ENCODE results near the gene IL1R2. TPM values are rescaled to one million over a fixed set of nuclear protein-coding genes. Genes with fewer than 3 reads are reported as not detected.

Gene IL1R2
- total and polyA plus RNA-seq, 2 donors (not counting 1 experiment from before 2014, with no cell fraction given): 0.17 to 0.20 TPM

DNA sequence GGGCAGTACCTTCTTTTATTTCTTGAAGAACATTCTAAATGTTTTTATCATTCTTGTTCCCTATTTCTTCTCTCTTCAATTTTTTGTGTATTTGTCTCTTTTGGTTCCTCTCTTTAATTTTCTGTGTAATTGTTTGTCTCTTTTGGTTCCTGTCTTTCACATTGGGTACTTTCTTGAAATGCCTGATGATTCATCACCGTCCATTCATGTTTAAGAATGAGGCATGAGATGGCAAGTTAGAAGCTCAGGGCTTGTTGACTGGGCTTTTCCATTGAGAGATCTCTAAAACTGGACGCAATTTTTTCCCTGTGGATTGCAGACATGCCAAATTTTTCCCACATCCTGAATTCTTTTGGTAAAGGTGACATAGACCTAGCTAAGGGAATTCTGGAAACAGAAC is 33.7 kb upstream of the IL1R2 start:
- no peak overlapping the region for H3K4me3 ChIP-seq (replicated peaks in 1 of 4; ENCODE audit: control extremely low read depth in 1 of 4, insufficient read depth in 1 of 4, low read depth in 3 of 4, low read length in 4 of 4)
- H3K9me3 ChIP-seq (ENCODE audit: control insufficient read depth, insufficient read depth, low read depth, low read length): no peaks in the 10 kb centered on the region
- no peaks in the 10 kb centered on the region for H3K27me3 ChIP-seq (ENCODE audit: control insufficient read depth, insufficient read depth, low read length)
- H3K9ac ChIP-seq (ENCODE audit: insufficient read depth, low read length): no peak overlapping the region
- TF ChIP-seq, protein P1, sequence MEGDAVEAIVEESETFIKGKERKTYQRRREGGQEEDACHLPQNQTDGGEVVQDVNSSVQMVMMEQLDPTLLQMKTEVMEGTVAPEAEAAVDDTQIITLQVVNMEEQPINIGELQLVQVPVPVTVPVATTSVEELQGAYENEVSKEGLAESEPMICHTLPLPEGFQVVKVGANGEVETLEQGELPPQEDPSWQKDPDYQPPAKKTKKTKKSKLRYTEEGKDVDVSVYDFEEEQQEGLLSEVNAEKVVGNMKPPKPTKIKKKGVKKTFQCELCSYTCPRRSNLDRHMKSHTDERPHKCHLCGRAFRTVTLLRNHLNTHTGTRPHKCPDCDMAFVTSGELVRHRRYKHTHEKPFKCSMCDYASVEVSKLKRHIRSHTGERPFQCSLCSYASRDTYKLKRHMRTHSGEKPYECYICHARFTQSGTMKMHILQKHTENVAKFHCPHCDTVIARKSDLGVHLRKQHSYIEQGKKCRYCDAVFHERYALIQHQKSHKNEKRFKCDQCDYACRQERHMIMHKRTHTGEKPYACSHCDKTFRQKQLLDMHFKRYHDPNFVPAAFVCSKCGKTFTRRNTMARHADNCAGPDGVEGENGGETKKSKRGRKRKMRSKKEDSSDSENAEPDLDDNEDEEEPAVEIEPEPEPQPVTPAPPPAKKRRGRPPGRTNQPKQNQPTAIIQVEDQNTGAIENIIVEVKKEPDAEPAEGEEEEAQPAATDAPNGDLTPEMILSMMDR (conservative IDR thresholded peaks at IDR 0.05 in 1 of 2, IDR thresholded peaks at IDR 0.05 in 1 of 2; ENCODE audit: low read depth in 1 of 2, low read length in 2 of 2): no peak
- H3K79me2 ChIP-seq (ENCODE audit: control insufficient read depth, insufficient read depth, low read length): no peaks in the 10 kb centered on the region
- H3K4me1 ChIP-seq (ENCODE audit: control insufficient read depth, extremely low read depth, insufficient read depth, low read length): peaks cover 8% of the 10 kb centered on the region
- H2AFZ ChIP-seq (ENCODE audit: low read length): no peak overlapping the region
- peak; percentile 28 to 33 for DNase-seq (ENCODE audit: low read depth in 2 of 2)
- no peaks in the 10 kb centered on the region for H4K20me1 ChIP-seq (ENCODE audit: control insufficient read depth, extremely low read depth, insufficient read depth, low read length)
- H3K27ac ChIP-seq (ENCODE audit: insufficient read depth, low read length): no peak overlapping the region
- H3K36me3 ChIP-seq (ENCODE audit: control insufficient read depth, insufficient read depth, low read length): no peaks in the 10 kb centered on the region
- no peak overlapping the region for H3K4me2 ChIP-seq (ENCODE audit: extremely low read depth, insufficient read depth, low read length)

DNA sequence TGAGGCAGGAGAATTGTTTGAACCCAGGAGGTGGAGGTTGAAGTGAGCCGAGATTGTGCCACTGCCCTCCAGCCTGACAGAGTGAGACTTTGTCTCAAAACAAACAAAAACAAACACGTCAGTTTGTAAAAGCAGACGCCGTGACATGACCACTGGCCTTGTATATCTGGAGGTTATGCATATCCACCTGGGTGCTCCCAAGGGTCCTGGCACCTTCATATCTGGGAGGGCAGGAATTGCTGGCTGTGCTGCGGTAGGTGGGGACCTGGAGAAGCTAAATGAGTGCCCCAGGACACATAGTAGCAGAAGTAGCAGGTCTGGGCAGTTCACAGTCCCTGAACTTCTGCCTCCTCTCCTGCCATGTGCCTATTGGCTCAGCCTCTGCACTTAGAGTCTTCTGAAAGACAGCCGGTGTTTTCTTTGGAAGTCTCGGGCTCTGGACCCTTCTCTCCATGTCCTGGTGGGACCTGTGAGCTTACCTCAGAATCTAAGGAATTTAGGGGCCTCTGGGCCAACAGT is 30.9 kb upstream of the IL1R2 start:
- H3K9me3 ChIP-seq (ENCODE audit: control insufficient read depth, insufficient read depth, low read depth, low read length): no peaks in the 10 kb centered on the region
- DNase-seq (ENCODE audit: low read depth in 2 of 2): no peak
- no peak overlapping the region for H2AFZ ChIP-seq (ENCODE audit: low read length)
- peaks cover 8% of the 10 kb centered on the region for H3K4me1 ChIP-seq (ENCODE audit: control insufficient read depth, extremely low read depth, insufficient read depth, low read length)
- H3K9ac ChIP-seq (ENCODE audit: insufficient read depth, low read length): no peak overlapping the region
- TF ChIP-seq, protein P1 (conservative IDR thresholded peaks at IDR 0.05 in 1 of 2, IDR thresholded peaks at IDR 0.05 in 1 of 2; ENCODE audit: low read depth in 1 of 2, low read length in 2 of 2): no peak
- no peak for TF ChIP-seq EZH2 (IDR thresholded peaks at IDR 0.05; ENCODE audit: low read length, missing control alignments)
- H3K79me2 ChIP-seq (ENCODE audit: control insufficient read depth, insufficient read depth, low read length): no peaks in the 10 kb centered on the region
- H4K20me1 ChIP-seq (ENCODE audit: control insufficient read depth, extremely low read depth, insufficient read depth, low read length): no peaks in the 10 kb centered on the region
- peak overlapping the region; percentile 48 for H3K27ac ChIP-seq (ENCODE audit: insufficient read depth, low read length)
- no peaks in the 10 kb centered on the region for H3K36me3 ChIP-seq (ENCODE audit: control insufficient read depth, insufficient read depth, low read length)
- H3K27me3 ChIP-seq (ENCODE audit: control insufficient read depth, insufficient read depth, low read length): peaks cover 4% of the 10 kb centered on the region
- no peak overlapping the region for H3K4me2 ChIP-seq (ENCODE audit: extremely low read depth, insufficient read depth, low read length)
- no peak overlapping the region for H3K4me3 ChIP-seq (replicated peaks in 1 of 4; ENCODE audit: control extremely low read depth in 1 of 4, insufficient read depth in 1 of 4, low read depth in 3 of 4, low read length in 4 of 4)

DNA sequence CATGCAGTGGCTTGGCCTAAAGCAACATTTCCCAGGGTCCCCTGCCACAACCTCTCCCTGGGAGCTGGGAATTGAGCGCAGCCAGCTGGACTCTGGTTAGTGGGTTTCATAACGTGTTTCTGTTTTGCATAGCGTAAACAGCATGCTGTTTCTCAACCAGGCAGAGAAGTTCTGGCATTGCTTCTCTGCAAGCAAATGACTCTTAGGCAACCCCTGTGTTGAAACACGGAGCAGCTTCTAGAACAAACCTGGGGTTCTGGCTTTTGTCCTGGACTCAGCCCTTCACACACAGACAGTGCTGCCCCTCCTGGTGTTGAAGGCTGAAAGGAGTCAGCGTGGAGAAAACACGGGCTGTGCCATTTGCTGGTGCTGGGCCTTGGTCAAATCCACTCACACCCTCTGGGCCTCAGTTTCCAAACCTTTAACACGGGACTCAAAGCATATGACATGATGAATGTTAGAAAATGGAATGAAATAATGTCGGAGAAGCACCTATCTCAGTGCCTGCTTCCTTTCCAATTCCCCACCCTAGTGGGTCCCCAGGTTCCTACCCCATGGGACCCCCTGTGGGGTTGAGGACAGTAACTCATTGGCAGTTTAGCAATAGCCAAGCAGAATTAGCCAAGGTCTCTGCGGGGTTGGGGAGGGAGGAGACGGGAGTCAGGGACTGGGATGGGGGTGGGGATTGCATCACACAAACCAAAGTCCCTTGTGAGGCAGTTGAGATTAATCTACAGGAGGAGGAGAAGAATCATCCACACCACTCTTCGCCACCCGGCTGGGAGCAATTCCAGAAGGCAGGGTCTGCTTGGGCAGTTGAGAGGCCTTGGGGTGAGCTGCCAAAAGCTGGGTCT is 30.2 kb upstream of the IL1R2 start:
- TF ChIP-seq, protein P1 (conservative IDR thresholded peaks at IDR 0.05 in 1 of 2, IDR thresholded peaks at IDR 0.05 in 1 of 2; ENCODE audit: low read depth in 1 of 2, low read length in 2 of 2): peak; percentile 19 to 47
- TF ChIP-seq EZH2 (IDR thresholded peaks at IDR 0.05; ENCODE audit: low read length, missing control alignments): no peak
- peaks cover 8% of the 10 kb centered on the region for H3K4me1 ChIP-seq (ENCODE audit: control insufficient read depth, extremely low read depth, insufficient read depth, low read length)
- H3K27me3 ChIP-seq (ENCODE audit: control insufficient read depth, insufficient read depth, low read length): peaks cover 4% of the 10 kb centered on the region
- peak overlapping the region; percentile 7 for H3K4me2 ChIP-seq (ENCODE audit: extremely low read depth, insufficient read depth, low read length)
- H2AFZ ChIP-seq (ENCODE audit: low read length): no peak overlapping the region
- peak; percentile 82 to 100 for DNase-seq (ENCODE audit: low read depth in 2 of 2)
- H3K27ac ChIP-seq (ENCODE audit: insufficient read depth, low read length): peak overlapping the region; percentile 48
- no peaks in the 10 kb centered on the region for H3K36me3 ChIP-seq (ENCODE audit: control insufficient read depth, insufficient read depth, low read length)
- no peaks in the 10 kb centered on the region for H3K9me3 ChIP-seq (ENCODE audit: control insufficient read depth, insufficient read depth, low read depth, low read length)
- no peaks in the 10 kb centered on the region for H4K20me1 ChIP-seq (ENCODE audit: control insufficient read depth, extremely low read depth, insufficient read depth, low read length)
- H3K9ac ChIP-seq (ENCODE audit: insufficient read depth, low read length): no peak overlapping the region
- H3K79me2 ChIP-seq (ENCODE audit: control insufficient read depth, insufficient read depth, low read length): no peaks in the 10 kb centered on the region
- H3K4me3 ChIP-seq (replicated peaks in 1 of 4; ENCODE audit: control extremely low read depth in 1 of 4, insufficient read depth in 1 of 4, low read depth in 3 of 4, low read length in 4 of 4): no peak overlapping the region
